Measurements from ENCODE around the gene IGFL4. TPM values are rescaled to one million over a fixed set of nuclear protein-coding genes. Genes with fewer than 3 reads are reported as not detected.

IGFL4 gene
- total and polyA plus RNA-seq, 2 of the 13 experiments (the other 11 are each of a cell fraction or from before 2014, with no cell fraction given), result 1.2 to 1.4 TPM

DNA sequence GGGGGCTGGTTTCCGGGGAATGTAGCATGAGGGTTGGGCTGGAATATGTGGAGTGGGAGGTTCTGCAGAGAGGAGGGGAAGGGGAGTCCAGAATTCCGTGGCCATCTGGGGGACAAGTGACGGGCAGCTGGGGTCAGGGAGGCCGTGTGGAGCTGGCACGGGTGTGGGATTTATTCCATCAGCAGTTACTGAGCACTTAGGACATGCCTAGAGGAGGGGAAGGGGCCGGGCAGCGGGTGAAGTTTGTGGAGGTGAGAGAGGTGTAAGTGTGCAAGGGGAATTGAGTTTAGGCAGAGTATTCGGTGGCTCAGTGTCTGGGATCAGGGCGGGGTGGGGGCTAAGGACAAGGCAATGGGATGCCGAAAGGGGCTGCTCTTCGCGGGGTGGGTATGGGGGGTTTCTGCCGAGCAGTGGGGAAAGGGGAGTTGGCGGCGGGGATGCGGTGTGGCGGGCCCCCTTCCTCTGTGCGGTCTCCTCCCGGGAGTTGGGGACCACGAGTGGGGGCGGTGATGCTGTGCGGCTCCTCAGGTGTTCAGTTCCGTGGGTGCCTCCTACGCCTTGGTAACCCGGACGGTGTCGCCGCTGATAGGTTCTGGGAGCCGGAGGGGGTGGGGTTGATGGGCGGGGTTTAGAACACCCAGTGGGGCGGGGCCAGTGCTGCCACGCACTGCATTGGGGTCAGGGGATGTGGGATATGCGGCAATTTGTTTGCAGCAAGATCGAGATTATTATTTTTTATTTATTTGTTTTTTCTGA lies 40.1 kb downstream of the IGFL4 start (continued):
- TF ChIP-seq, protein P1, sequence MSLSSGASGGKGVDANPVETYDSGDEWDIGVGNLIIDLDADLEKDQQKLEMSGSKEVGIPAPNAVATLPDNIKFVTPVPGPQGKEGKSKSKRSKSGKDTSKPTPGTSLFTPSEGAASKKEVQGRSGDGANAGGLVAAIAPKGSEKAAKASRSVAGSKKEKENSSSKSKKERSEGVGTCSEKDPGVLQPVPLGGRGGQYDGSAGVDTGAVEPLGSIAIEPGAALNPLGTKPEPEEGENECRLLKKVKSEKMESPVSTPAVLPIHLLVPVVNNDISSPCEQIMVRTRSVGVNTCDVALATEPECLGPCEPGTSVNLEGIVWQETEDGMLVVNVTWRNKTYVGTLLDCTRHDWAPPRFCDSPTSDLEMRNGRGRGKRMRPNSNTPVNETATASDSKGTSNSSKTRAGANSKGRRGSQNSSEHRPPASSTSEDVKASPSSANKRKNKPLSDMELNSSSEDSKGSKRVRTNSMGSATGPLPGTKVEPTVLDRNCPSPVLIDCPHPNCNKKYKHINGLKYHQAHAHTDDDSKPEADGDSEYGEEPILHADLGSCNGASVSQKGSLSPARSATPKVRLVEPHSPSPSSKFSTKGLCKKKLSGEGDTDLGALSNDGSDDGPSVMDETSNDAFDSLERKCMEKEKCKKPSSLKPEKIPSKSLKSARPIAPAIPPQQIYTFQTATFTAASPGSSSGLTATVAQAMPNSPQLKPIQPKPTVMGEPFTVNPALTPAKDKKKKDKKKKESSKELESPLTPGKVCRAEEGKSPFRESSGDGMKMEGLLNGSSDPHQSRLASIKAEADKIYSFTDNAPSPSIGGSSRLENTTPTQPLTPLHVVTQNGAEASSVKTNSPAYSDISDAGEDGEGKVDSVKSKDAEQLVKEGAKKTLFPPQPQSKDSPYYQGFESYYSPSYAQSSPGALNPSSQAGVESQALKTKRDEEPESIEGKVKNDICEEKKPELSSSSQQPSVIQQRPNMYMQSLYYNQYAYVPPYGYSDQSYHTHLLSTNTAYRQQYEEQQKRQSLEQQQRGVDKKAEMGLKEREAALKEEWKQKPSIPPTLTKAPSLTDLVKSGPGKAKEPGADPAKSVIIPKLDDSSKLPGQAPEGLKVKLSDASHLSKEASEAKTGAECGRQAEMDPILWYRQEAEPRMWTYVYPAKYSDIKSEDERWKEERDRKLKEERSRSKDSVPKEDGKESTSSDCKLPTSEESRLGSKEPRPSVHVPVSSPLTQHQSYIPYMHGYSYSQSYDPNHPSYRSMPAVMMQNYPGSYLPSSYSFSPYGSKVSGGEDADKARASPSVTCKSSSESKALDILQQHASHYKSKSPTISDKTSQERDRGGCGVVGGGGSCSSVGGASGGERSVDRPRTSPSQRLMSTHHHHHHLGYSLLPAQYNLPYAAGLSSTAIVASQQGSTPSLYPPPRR (CRISPR knock-in tag; IDR thresholded peaks at IDR 0.05; ENCODE audit: borderline replicate concordance), result no peak
- TF ChIP-seq GTF3A (CRISPR knock-in tag; conservative IDR thresholded peaks at IDR 0.05), result no peak

- Histone ChIP-seq H3K27me3 (ENCODE audit: control insufficient read depth in 1 of 2, insufficient read depth in 2 of 2, low read length in 2 of 2) (no peaks in the 10 kb centered on the region), H3K79me2 (ENCODE audit: insufficient read depth, low read length) (peaks cover 10% of the 10 kb centered on the region), H3K4me2 (ENCODE audit: low read depth, low read length) (no peak overlapping the region), H3K4me3 (replicated peaks in 1 of 3; ENCODE audit: insufficient read depth in 1 of 3, low read depth in 2 of 3, low read length in 3 of 3) (no peak overlapping the region), H3K4me1 (ENCODE audit: insufficient read depth, low read length) (peaks cover 12% of the 10 kb centered on the region; the same call in 1 of the 2 replicates), H3K9me3 (ENCODE audit: low read length) (no peaks in the 10 kb centered on the region), H4K20me1 (ENCODE audit: insufficient read depth, low read length) (no peaks in the 10 kb centered on the region), H2AFZ (ENCODE audit: low read length) (no peak overlapping the region), H3K36me3 (replicated peaks in 1 of 2; ENCODE audit: control insufficient read depth in 1 of 2, insufficient read depth in 2 of 2, low read length in 2 of 2) (0 out of 5 replicates have a peak, but pooled peaks cover 0 to 1% of the 10 kb centered on the region in 2 experiments), H3K27ac (ENCODE audit: extremely low read length, insufficient read depth, low read length) (no peak overlapping the region), H3K9ac (ENCODE audit: insufficient read depth, low read depth, low read length) (no peak overlapping the region)
- FAIRE-seq (no peak), DNase-seq (ENCODE audit: low spot score) (no peak), ATAC-seq (no peak)
- no TSS peak for BruUV-seq (replicated peaks)
- ChIA-PET CTCF (ENCODE audit: low intra/inter-chr PET ratio, low total read pairs) (no interaction called here), POLR2A (no interaction called here)
- intact Hi-C loops (cut with micrococcal nuclease; ENCODE audit: unreplicated experiment) (loop anchor here (10.0 kb wide), 1 partner anchor 75 kb away; no protein-coding TSS in a partner anchor), in situ Hi-C loops (cut with HindIII; ENCODE audit: extremely low pct_ligation_motif_present, low pct_unique_long_range_greater_than_20kb) (loop anchor here (10.0 kb wide), 1 partner anchor 85 kb away; the partner anchor contains the start of gene NANOS2)
- 86% methylated on average over 14 of the region's 14 CpGs for WGBS (ENCODE audit: low lambda C conversion rate)
- no peak for TF ChIP-seq CCDC6 (CRISPR knock-in tag; IDR thresholded peaks at IDR 0.05)
- peak; percentile 89 for TF ChIP-seq CREB1 (IDR thresholded peaks at IDR 0.05)
- no peak for TF ChIP-seq CREB1 (CRISPR knock-in tag; IDR thresholded peaks at IDR 0.05)
- peak; percentile 93 for TF ChIP-seq ATF7 (IDR thresholded peaks at IDR 0.05)
- no peak for TF ChIP-seq ATF7 (CRISPR knock-in tag; IDR thresholded peaks at IDR 0.05)
- no peak for TF ChIP-seq PAF1 (CRISPR knock-in tag; IDR thresholded peaks at IDR 0.05)
Measured at GRCh38 chr19:45999653-46000121, 41.1 kb downstream of the IGFL4 start.
